ENCODE measurements around the gene RNF149.

Gene RNF149

GRCh38 chr2:101273056-101273455 is 35.4 kb downstream of the RNF149 start:
- Histone ChIP-seq H3K36me3 (ENCODE audit: insufficient read depth) (no peaks in the 10 kb centered on the region), H3K4me2 (no peak overlapping the region)

GRCh38 chr2:101272045-101272784 is 36.3 kb downstream of the RNF149 start:
- peak overlapping the region; percentile 40; the same call in 1 of the 2 replicates for H3K4me2 ChIP-seq
- H4K20me1 ChIP-seq (ENCODE audit: insufficient read depth) = no peaks in the 10 kb centered on the region
- no peak for TF ChIP-seq CTCF (conservative IDR thresholded peaks at IDR 0.05; ENCODE audit: low read depth, low read length)
- H2AFZ ChIP-seq (ENCODE audit: low read depth) = no peak overlapping the region
- H3K9ac ChIP-seq = no peak overlapping the region
- H3K36me3 ChIP-seq (ENCODE audit: insufficient read depth) = no peaks in the 10 kb centered on the region
- H3K4me3 ChIP-seq (IDR thresholded peaks at IDR 0.05; ENCODE audit: insufficient read depth, low read depth, low read length) = no peak overlapping the region
- H3K27ac ChIP-seq = no peak overlapping the region
- no peaks in the 10 kb centered on the region for H3K79me2 ChIP-seq (ENCODE audit: insufficient read depth, low read depth)
- H3K27me3 ChIP-seq (ENCODE audit: insufficient read depth, low read depth) = no peaks in the 10 kb centered on the region
- peaks cover 12% of the 10 kb centered on the region for H3K4me1 ChIP-seq (ENCODE audit: low read depth, poor library complexity, severe bottlenecking)

More at GRCh38 chr2:101273056-101273455, 35.4 kb downstream of the RNF149 start:
- no peak overlapping the region for H3K9ac ChIP-seq
- H3K27me3 ChIP-seq (ENCODE audit: insufficient read depth, low read depth) = no peaks in the 10 kb centered on the region
- no peaks in the 10 kb centered on the region for H4K20me1 ChIP-seq (ENCODE audit: insufficient read depth)
- peaks cover 12% of the 10 kb centered on the region for H3K4me1 ChIP-seq (ENCODE audit: low read depth, poor library complexity, severe bottlenecking)
- no peak overlapping the region for H3K27ac ChIP-seq
- no peaks in the 10 kb centered on the region for H3K79me2 ChIP-seq (ENCODE audit: insufficient read depth, low read depth)
- no peak for TF ChIP-seq CTCF (conservative IDR thresholded peaks at IDR 0.05; ENCODE audit: low read depth, low read length)
- H3K4me3 ChIP-seq (IDR thresholded peaks at IDR 0.05; ENCODE audit: insufficient read depth, low read depth, low read length) = no peak overlapping the region
- no peak overlapping the region for H2AFZ ChIP-seq (ENCODE audit: low read depth)

- Histone ChIP-seq H3K27me3 (ENCODE audit: insufficient read depth, low read depth) (no peaks in the 10 kb centered on the region), H3K36me3 (ENCODE audit: insufficient read depth) (no peaks in the 10 kb centered on the region), H4K20me1 (ENCODE audit: insufficient read depth) (no peaks in the 10 kb centered on the region), H3K4me3 (IDR thresholded peaks at IDR 0.05; ENCODE audit: insufficient read depth, low read depth, low read length) (no peak overlapping the region), H3K79me2 (ENCODE audit: insufficient read depth, low read depth) (no peaks in the 10 kb centered on the region), H3K4me1 (ENCODE audit: low read depth, poor library complexity, severe bottlenecking) (peaks cover 12% of the 10 kb centered on the region), H3K4me2 (no peak overlapping the region), H2AFZ (ENCODE audit: low read depth) (no peak overlapping the region), H3K9ac (no peak overlapping the region), H3K27ac (no peak overlapping the region)
- TF ChIP-seq CTCF (conservative IDR thresholded peaks at IDR 0.05; ENCODE audit: low read depth, low read length) = no peak
Observed at GRCh38 chr2:101270700-101271259, 37.7 kb downstream of the RNF149 start.

GRCh38 chr2:101267671-101268656 is 40.5 kb downstream of the RNF149 start:
- Histone ChIP-seq H3K79me2 (ENCODE audit: insufficient read depth, low read depth) (no peaks in the 10 kb centered on the region), H3K4me3 (IDR thresholded peaks at IDR 0.05; ENCODE audit: insufficient read depth, low read depth, low read length) (no peak overlapping the region), H3K36me3 (ENCODE audit: insufficient read depth) (peaks cover 7% of the 10 kb centered on the region; the same call in 1 of the 2 replicates), H2AFZ (ENCODE audit: low read depth) (no peak overlapping the region), H4K20me1 (ENCODE audit: insufficient read depth) (no peaks in the 10 kb centered on the region), H3K27me3 (ENCODE audit: insufficient read depth, low read depth) (no peaks in the 10 kb centered on the region), H3K27ac (no peak overlapping the region), H3K9ac (no peak overlapping the region), H3K4me1 (ENCODE audit: low read depth, poor library complexity, severe bottlenecking) (peaks cover 13% of the 10 kb centered on the region), H3K4me2 (no peak overlapping the region)
- no peak for TF ChIP-seq CTCF (conservative IDR thresholded peaks at IDR 0.05; ENCODE audit: low read depth, low read length)
